Measurements from ENCODE around the gene PARVG.

DNA sequence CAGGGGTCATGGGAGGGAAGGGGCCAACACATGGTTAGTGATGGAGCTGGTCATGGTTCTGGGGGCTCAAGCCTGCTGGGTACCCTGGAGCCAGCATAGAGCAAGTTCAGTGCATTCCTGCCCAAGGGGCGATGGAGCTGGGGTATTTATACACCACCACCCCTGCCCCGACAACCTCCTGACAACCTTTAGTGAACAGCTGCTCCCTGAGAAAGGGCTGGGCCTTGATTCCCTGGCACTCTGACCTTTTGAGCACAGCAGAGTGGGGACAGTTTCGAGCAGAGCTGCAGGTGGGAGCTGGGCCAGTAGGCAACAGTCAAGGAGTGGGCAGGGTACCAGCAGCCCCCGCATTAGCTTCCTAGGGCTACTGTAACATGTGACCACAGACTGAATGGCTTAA is 6.0 kb downstream of the PARVG start:
- TF ChIP-seq, protein P1, sequence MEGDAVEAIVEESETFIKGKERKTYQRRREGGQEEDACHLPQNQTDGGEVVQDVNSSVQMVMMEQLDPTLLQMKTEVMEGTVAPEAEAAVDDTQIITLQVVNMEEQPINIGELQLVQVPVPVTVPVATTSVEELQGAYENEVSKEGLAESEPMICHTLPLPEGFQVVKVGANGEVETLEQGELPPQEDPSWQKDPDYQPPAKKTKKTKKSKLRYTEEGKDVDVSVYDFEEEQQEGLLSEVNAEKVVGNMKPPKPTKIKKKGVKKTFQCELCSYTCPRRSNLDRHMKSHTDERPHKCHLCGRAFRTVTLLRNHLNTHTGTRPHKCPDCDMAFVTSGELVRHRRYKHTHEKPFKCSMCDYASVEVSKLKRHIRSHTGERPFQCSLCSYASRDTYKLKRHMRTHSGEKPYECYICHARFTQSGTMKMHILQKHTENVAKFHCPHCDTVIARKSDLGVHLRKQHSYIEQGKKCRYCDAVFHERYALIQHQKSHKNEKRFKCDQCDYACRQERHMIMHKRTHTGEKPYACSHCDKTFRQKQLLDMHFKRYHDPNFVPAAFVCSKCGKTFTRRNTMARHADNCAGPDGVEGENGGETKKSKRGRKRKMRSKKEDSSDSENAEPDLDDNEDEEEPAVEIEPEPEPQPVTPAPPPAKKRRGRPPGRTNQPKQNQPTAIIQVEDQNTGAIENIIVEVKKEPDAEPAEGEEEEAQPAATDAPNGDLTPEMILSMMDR (IDR thresholded peaks at IDR 0.05): no peak
- TF ChIP-seq POLR2AphosphoS5 (IDR thresholded peaks at IDR 0.05): no peak
- TF ChIP-seq POLR2A (IDR thresholded peaks at IDR 0.05; ENCODE audit: low read depth): no peak
- TF ChIP-seq EP300 (IDR thresholded peaks at IDR 0.05): no peak

Data from esophagus muscularis mucosa (tissue), 4 donors.